H1 (cell line): ENCODE data around the gene DERL2. TPM values are rescaled to one million over a fixed set of nuclear protein-coding genes. Genes with fewer than 3 reads are reported as not detected.

ENCODE experiments used
- CTCF ChIA-PET: fragments of 300-600 bp; sonication (Branson Sonifier 250); formaldehyde crosslinking; loops from one replicate; lab custom pipeline; 2021; ENCODE audit not compliant: partially characterized antibody; lab: Charles Lee
- POLR2A ChIA-PET: fragments of 300-600 bp; sonication (Branson Sonifier 250); formaldehyde crosslinking; loops from one replicate; lab custom pipeline; 2021; ENCODE audit warnings: inconsistent platforms; ENCODE audit not compliant: partially characterized antibody; lab: Charles Lee
- DNase-seq, 2 experiments: peaks; one replicate each; pipeline versions ENCODE4 v3.0.0 to v3.0.0-alpha.2; 2010 to 2022; ENCODE audit warnings: low spot score in 2 of 2, low read depth in 1 of 2, mixed read lengths in 1 of 2
- FAIRE-seq: peaks from 2 replicates; lab custom pipeline; 2011; peaks lifted over from hg19 to GRCh38; lab: Jason Lieb, UNC
- H2AFZ ChIP-seq: 2 replicates; pipeline ENCODE4 v1.8.1; 2012; ENCODE audit warnings: low read length, inconsistent platforms
- H2AK5ac ChIP-seq: 2 replicates; pipeline ENCODE4 v1.6.1; 2013; ENCODE audit warnings: low read depth, low read length
- H2BK120ac ChIP-seq: replicated peaks from 2 replicates; pipeline ENCODE3; 2013; ENCODE audit warnings: low read depth, low read length, inconsistent platforms
- H2BK12ac ChIP-seq: 2 replicates; pipeline ENCODE4 v1.6.1; 2013; ENCODE audit warnings: low read depth, low read length
- H2BK15ac ChIP-seq: 2 replicates; pipeline ENCODE4 v1.6.1; 2013; ENCODE audit warnings: low read length
- H2BK20ac ChIP-seq: 2 replicates; pipeline ENCODE4 v1.6.1; 2013; ENCODE audit warnings: low read length
- H2BK5ac ChIP-seq: 2 replicates; pipeline ENCODE4 v1.6.1; 2013; ENCODE audit warnings: low read depth, low read length
- H3K14ac ChIP-seq: 2 replicates; pipeline ENCODE4 v1.6.1; 2013; ENCODE audit warnings: inconsistent platforms; ENCODE audit not compliant: insufficient read length
- H3K18ac ChIP-seq: 2 replicates; pipeline ENCODE4 v1.6.1; 2013; ENCODE audit warnings: low read length; ENCODE audit errors: extremely low read depth
- H3K23ac ChIP-seq: 2 replicates; pipeline ENCODE4 v1.6.1; 2013; ENCODE audit warnings: inconsistent platforms; ENCODE audit not compliant: insufficient read length
- H3K23me2 ChIP-seq: 2 replicates; pipeline ENCODE4 v1.6.1; 2013; ENCODE audit warnings: low read depth, low read length
- H3K27ac ChIP-seq: 2 replicates; pipeline ENCODE4 v1.6.1; 2011; ENCODE audit warnings: low read depth, low read length, inconsistent platforms
- H3K27me3 ChIP-seq, 4 experiments: replicated peaks in 1 of 4; 1 replicate in 1 of 4; 2 replicates in 3 of 4; pipeline versions ENCODE4 v1.6.1 to v1.8.1; 2011 to 2013; ENCODE audit warnings: low read length in 3 of 4, mild to moderate bottlenecking in 3 of 4, inconsistent platforms in 2 of 4, mixed read lengths in 2 of 4, moderate library complexity in 1 of 4; ENCODE audit not compliant: control insufficient read depth in 3 of 4, insufficient read depth in 3 of 4; ENCODE audit errors: extremely low read depth in 1 of 4
- H3K36me3 ChIP-seq, 4 experiments: 2 replicates each; pipeline versions ENCODE4 v1.6.1 to v1.8.1; 2011 to 2013; ENCODE audit warnings: mild to moderate bottlenecking in 4 of 4, low read length in 3 of 4, moderate library complexity in 2 of 4, control low read depth in 1 of 4, inconsistent platforms in 1 of 4; ENCODE audit not compliant: insufficient read depth in 4 of 4, control insufficient read depth in 2 of 4
- H3K4ac ChIP-seq: replicated peaks from 2 replicates; pipeline ENCODE3; 2013; ENCODE audit warnings: low read length, low read depth, mixed read lengths, inconsistent platforms; ENCODE audit not compliant: insufficient read length
- H3K4me1 ChIP-seq, 4 experiments: replicated peaks in 1 of 4; 1 replicate in 1 of 4; 2 replicates in 3 of 4; pipeline versions ENCODE4 v1.6.1 to v1.8.1; 2011 to 2013; ENCODE audit warnings: low read length in 3 of 4, inconsistent platforms in 2 of 4, mixed read lengths in 1 of 4; ENCODE audit not compliant: insufficient read depth in 4 of 4, control insufficient read depth in 3 of 4
- H3K4me2 ChIP-seq, 2 experiments: 2 replicates each; pipeline versions ENCODE4 v1.6.1 to v1.8.1; 2011 to 2013; ENCODE audit warnings: low read depth in 2 of 2, low read length in 2 of 2, control low read depth in 1 of 2, inconsistent platforms in 1 of 2, mild to moderate bottlenecking in 1 of 2; ENCODE audit not compliant: insufficient read depth in 1 of 2
- H3K4me3 ChIP-seq, 4 experiments: fragments of 200-600, 300-600 bp in 1 of 4; sonication (generic), shearing (Covaris generic), sonication (Bioruptor Twin) in 1 of 4; 2 replicates each; pipeline versions ENCODE4 v1.5.1 to v1.8.1; 2011 to 2016; ENCODE audit warnings: low read length in 4 of 4, low read depth in 3 of 4, control low read depth in 2 of 4, inconsistent platforms in 2 of 4, mild to moderate bottlenecking in 2 of 4, mixed read lengths in 1 of 4, moderate library complexity in 1 of 4; ENCODE audit not compliant: insufficient read depth in 2 of 4; ENCODE audit errors: extremely low read depth in 1 of 4
- H3K56ac ChIP-seq: replicated peaks from 2 replicates; pipeline ENCODE3; 2013; ENCODE audit warnings: low read depth, mild to moderate bottlenecking, mixed read lengths, low read length, inconsistent platforms; ENCODE audit not compliant: insufficient read length
- H3K79me1 ChIP-seq: 2 replicates; pipeline ENCODE4 v1.6.1; 2013; ENCODE audit warnings: low read depth, low read length, control low read depth
- H3K79me2 ChIP-seq, 2 experiments: 2 replicates each; pipeline versions ENCODE4 v1.6.1 to v1.8.1; 2012 to 2013; ENCODE audit warnings: low read length in 2 of 2, mild to moderate bottlenecking in 2 of 2, inconsistent platforms in 1 of 2; ENCODE audit not compliant: insufficient read depth in 2 of 2, control insufficient read depth in 1 of 2
- H3K9ac ChIP-seq, 4 experiments: replicated peaks in 1 of 4; 1 replicate in 1 of 4; 2 replicates in 3 of 4; pipeline versions ENCODE4 v1.6.1 to v1.8.1; 2011 to 2013; ENCODE audit warnings: low read depth in 3 of 4, low read length in 3 of 4, control low read depth in 2 of 4, mild to moderate bottlenecking in 2 of 4, moderate library complexity in 2 of 4, inconsistent platforms in 1 of 4; ENCODE audit errors: extremely low read depth in 1 of 4
- H3K9me3 ChIP-seq, 2 experiments: 2 replicates each; pipeline versions ENCODE4 v1.6.1 to v1.8.1; 2012 to 2013; ENCODE audit warnings: mild to moderate bottlenecking in 2 of 2, moderate library complexity in 2 of 2, control low read depth in 1 of 2, inconsistent platforms in 1 of 2, low read depth in 1 of 2, low read length in 1 of 2, mixed read lengths in 1 of 2; ENCODE audit not compliant: insufficient read depth in 2 of 2
- H4K20me1 ChIP-seq, 2 experiments: replicated peaks in 1 of 2; 2 replicates each; pipeline versions ENCODE3 to v1.8.1; 2011 to 2013; ENCODE audit warnings: inconsistent platforms in 2 of 2, low read length in 2 of 2, mild to moderate bottlenecking in 1 of 2; ENCODE audit not compliant: insufficient read depth in 2 of 2, control insufficient read depth in 1 of 2
- H4K5ac ChIP-seq: 2 replicates; pipeline ENCODE4 v1.6.1; 2013; ENCODE audit warnings: low read length, low read depth, mixed read lengths, inconsistent platforms; ENCODE audit not compliant: insufficient read length
- H4K8ac ChIP-seq: 2 replicates; pipeline ENCODE4 v1.8.0; 2013; ENCODE audit warnings: mild to moderate bottlenecking, moderate library complexity, low read length, inconsistent platforms; ENCODE audit not compliant: insufficient read depth; ENCODE audit errors: extremely low read depth
- H4K91ac ChIP-seq: replicated peaks from 2 replicates; pipeline ENCODE3; 2013; ENCODE audit warnings: low read length, mixed read lengths, inconsistent platforms; ENCODE audit not compliant: insufficient read length
- BRCA1 ChIP-seq: IDR thresholded peaks from 2 replicates; pipeline ENCODE4 v1.6.1; 2012; ENCODE audit warnings: low read depth, low read length, improper control_type of control experiment
- CBX5 ChIP-seq: fragments of 300-800, 300-1000 bp; sonication (generic); IDR thresholded peaks from 2 replicates; pipeline ENCODE4 v1.7.1; 2016; ENCODE audit warnings: antibody characterized with exemption, low read length, low read depth
- JUN ChIP-seq: IDR thresholded peaks from 2 replicates; pipeline ENCODE4 v1.6.1; 2011; ENCODE audit warnings: low read depth, mild to moderate bottlenecking, improper control_type of control experiment, low read length
- SUZ12 ChIP-seq: fragments of 200-600 bp; sonication (generic); IDR thresholded peaks from 2 replicates; pipeline ENCODE4 v1.6.1; 2012; ENCODE audit warnings: mild to moderate bottlenecking, inconsistent platforms, low read length, moderate library complexity, mixed read lengths
- WGBS, 2 experiments: shearing (Covaris generic) in 1 of 2; methylation state at CpG; one replicate each; pipeline versions ENCODE4 v1.1.6 to v1.1.7; 2013 to 2015; ENCODE audit warnings: low lambda C conversion rate in 2 of 2, mixed read lengths in 2 of 2, inconsistent platforms in 1 of 2, low coverage in 1 of 2, missing lambda C conversion rate in 1 of 2; ENCODE audit not compliant: insufficient replicate concordance in 2 of 2, insufficient coverage in 1 of 2, insufficient read length in 1 of 2; ENCODE audit errors: extremely low coverage in 1 of 2, missing lambda C conversion rate in 1 of 2; 5-methylcytosine and 5-hydroxymethylcytosine counted together
- polyA plus RNA-seq, 7 experiments: library from polyadenylated mRNA; depleted of rRNA in 3 of 7; stranded (reverse) in 5 of 7; unstranded in 2 of 7; fragments of >200 nt in 5 of 7; fragments of 200-250 nt in 2 of 7; gene quantifications; 1 replicate in 5 of 7; 2 replicates in 1 of 7; 4 replicates in 1 of 7; pipeline versions ENCODE4 v1.2.1 to v1.2.3, GENCODE V29; 2011 to 2013; ENCODE audit warnings: missing spikeins in 2 of 7, mixed read lengths in 2 of 7
- total RNA-seq: library from RNA; stranded (reverse); fragmentation: NEBNext Ultra II Directional; extraction: Animal tissue kit (Norgen Biotek cat#: 25700); gene quantifications from 2 replicates; pipeline ENCODE4 v1.2.1, GENCODE V29; 2021

DERL2 gene
- total and polyA plus RNA-seq, 2 of the 8 experiments (the other 6 are each of a cell fraction or from before 2014, with no cell fraction given): 55.3 to 58.4 TPM

DNA sequence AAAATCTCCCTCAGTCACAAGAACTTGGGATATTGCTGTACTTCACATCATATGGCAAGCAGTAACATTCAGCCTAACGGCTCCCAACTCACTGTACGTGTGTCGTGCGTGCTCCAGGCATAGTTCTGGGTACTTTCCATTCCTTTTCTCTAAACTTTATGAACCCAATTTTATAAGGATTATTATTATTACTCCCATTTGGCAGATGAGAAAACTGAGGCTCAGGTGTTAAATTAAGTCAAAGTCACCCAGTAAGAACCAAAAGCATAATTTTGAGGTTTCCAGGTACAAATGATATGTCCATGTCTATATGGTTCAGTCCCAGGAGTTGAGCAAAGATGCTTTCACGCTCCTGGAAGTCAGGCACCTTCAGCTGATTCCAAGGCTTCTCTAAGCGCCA is 42.2 kb downstream of the DERL2 start:
- CTCF ChIA-PET: interaction anchor here (1.0 to 2.6 kb wide), 2 partner anchors 7 to 10 kb away, joined by 3 to 9 read pairs; no protein-coding TSS in a partner anchor
- peaks cover 3 to 14% of the 10 kb centered on the region in 2 experiments for H4K20me1 ChIP-seq

More for the DNA sequence above, 42.2 kb downstream of the DERL2 start:
- FAIRE-seq: no peak
- H2BK120ac ChIP-seq: no peak overlapping the region
- no peak overlapping the region for H3K4me3 ChIP-seq
- no peak overlapping the region for H2AFZ ChIP-seq
- H4K5ac ChIP-seq: no peak overlapping the region
- H3K27me3 ChIP-seq: no peaks in the 10 kb centered on the region
- POLR2A ChIA-PET: interaction anchor here (2.8 to 21.2 kb wide), 2 partner anchors 15 to 19 kb away, joined by 9 to 228 read pairs; no protein-coding TSS in a partner anchor
- H2BK20ac ChIP-seq: no peak overlapping the region
- peaks cover 0 to 12% of the 10 kb centered on the region in 2 experiments; a peak in 2 of 4 replicates for H3K79me2 ChIP-seq
- H4K8ac ChIP-seq: no peak overlapping the region
- H3K56ac ChIP-seq: no peak overlapping the region
- no peak overlapping the region for H3K4me2 ChIP-seq
- DNase-seq: no peak
- H2BK15ac ChIP-seq: no peak overlapping the region
- H3K27ac ChIP-seq: no peak overlapping the region
- H2BK12ac ChIP-seq: no peak overlapping the region
- H3K9ac ChIP-seq: no peak overlapping the region
- no peak overlapping the region for H2AK5ac ChIP-seq
- no peak overlapping the region for H2BK5ac ChIP-seq
- H3K79me1 ChIP-seq: peaks cover 9% of the 10 kb centered on the region
- no peak overlapping the region for H3K18ac ChIP-seq
- no peaks in the 10 kb centered on the region for H3K9me3 ChIP-seq
- H3K4me1 ChIP-seq: no peaks in the 10 kb centered on the region
- H3K23me2 ChIP-seq: no peaks in the 10 kb centered on the region
- H3K36me3 ChIP-seq: peaks cover 12 to 51% (median 43%) of the 10 kb centered on the region in 4 experiments
- TF ChIP-seq BRCA1 (no peak), JUN (no peak), CBX5 (no peak), SUZ12 (no peak)
- no peak overlapping the region for H3K23ac ChIP-seq
- H3K14ac ChIP-seq: no peak overlapping the region
- H3K4ac ChIP-seq: no peak overlapping the region
- 93% methylated on average over 6 of the region's 6 CpGs; no CpG with 5 or more reads in 1 of the 2 experiments for WGBS, 2 experiments
- H4K91ac ChIP-seq: no peak overlapping the region
